ENCODE data around the gene ALDH1B1.

GRCh38 chr9:38368731-38369130, 23.8 kb upstream of the ALDH1B1 start:
- TF ChIP-seq EP300 (IDR thresholded peaks at IDR 0.05): no peak
- TF ChIP-seq CTCF (IDR thresholded peaks at IDR 0.05): no peak
- TF ChIP-seq POLR2A (IDR thresholded peaks at IDR 0.05): no peak
- TF ChIP-seq POLR2AphosphoS5 (IDR thresholded peaks at IDR 0.05): no peak

Measured in suprapubic skin (tissue), 4 donors.